ENCODE data around the gene ACTL10.

ACTL10 gene

DNA sequence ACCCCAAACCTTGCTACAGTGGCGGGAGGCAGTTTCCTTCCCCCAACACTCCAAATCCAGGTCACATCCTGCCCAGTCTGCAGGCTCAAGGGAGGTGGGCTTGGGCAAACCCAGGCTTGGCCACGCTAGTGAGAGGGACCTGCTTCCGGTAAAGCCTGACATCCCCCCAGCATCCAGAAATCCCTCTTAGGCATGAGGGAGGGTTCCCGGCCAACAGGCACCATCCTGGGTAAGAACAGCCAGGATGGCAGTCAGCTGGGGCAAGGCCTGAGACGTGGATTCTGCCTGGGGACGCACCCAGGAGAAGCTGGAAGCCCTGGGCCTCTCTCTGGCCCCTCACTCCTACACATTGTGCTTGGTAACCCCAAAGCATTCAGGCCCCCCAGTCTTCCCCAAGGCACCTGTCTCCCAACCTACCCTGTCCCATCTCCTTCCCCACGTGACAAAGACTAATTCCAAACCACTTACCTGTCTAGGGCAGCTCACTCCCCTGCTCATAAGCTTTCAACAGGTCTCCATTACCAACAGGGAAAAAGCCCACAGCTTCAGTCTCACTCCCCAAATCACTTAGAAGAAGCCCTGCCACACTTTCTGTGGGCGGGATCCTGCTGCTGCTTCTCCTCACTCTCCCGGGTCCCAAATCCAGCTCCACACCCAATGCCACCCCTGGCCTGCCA lies 2.5 kb upstream of the ACTL10 start:
- peak; percentile 47 for DNase-seq (ENCODE audit: low spot score)

DNA sequence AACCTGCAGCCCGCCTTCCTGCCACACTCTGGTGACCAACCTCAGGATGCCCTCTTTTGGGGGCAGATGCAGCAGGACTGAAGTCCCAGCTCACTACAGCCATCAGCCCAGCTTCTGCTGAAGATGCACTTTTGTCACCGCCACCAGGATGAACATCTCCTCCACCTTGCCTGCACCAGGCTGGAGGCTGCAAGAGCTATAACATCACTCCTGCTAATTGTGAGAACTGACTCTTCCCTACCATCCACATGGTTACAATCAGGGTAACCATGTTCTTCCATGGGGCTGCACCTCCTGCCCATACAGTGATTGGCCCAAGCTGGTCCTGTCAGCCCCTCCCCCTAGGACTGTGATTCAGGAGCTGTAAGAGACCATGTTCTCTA lies 2.0 kb upstream of the ACTL10 start:
- peak; percentile 25 for DNase-seq (ENCODE audit: low spot score)

- peak; percentile 27 for DNase-seq (ENCODE audit: low spot score)
These were observed 517 bp downstream of the ACTL10 start for GRCh38 chr20:33667245-33667675.

DNA sequence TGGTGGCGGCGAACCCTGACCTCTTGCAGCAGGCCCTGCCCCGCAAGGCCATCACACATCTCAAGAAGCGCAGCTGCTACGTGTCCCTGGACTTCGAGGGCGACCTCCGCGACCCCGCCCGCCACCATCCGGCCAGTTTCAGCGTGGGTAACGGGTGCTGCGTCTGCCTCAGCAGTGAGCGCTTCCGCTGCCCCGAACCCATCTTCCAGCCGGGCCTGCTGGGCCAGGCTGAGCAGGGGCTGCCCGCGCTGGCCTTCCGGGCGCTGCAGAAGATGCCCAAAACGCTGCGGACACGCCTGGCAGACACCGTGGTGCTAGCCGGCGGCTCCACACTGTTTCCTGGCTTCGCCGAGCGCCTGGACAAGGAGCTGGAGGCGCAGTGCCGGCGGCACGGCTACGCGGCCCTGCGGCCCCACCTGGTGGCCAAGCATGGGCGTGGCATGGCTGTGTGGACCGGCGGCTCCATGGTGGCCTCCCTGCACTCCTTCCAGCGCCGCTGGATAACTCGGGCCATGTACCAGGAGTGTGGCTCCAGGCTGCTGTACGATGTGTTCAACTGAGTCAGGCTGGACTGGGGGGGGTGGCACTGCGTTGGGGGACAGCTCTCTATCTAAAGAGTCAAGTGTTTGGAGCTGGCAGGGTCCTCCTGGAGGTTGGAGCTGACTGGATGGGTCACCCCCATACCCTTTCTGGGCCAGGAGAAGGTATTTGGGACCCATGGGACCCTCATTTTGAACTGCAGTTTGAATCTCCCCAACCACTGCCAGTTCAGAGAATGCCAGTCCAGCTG lies 1.1 kb downstream of the ACTL10 start:
- peak; percentile 79 for DNase-seq (ENCODE audit: low spot score)

DNA sequence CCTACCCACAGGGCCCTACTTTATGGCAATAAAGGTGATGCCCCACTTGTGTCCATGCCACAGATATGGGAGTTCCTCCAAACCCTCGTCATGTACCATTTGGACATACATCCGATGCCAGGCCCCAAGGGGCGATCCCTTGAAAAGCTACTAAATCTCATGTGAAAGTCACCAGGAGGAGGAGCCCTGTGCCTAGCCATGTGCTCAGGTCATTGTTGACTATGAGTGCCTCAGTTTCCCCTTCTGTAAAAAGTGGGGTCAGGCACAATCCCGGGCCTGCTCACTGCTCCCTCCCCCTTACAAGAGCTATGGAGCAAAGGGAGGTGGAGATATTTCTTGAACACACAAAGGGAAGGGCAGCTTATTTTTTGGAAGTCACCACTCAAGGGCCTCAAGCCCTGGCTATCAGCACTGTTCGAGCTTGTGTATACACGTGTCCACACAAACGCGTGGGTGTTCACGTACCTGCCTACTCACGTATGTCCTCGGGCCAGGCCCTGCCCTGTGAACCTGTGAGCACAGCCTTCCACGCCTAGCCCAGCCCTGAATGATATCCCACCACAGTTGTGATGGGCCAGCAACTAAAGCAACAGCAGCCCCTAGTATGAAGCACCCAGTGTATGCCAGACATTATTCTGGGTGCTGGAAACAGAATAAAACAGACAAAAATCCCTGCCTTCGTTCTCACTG lies 1.9 kb downstream of the ACTL10 start:
- no peak for DNase-seq (ENCODE audit: low spot score)

DNA sequence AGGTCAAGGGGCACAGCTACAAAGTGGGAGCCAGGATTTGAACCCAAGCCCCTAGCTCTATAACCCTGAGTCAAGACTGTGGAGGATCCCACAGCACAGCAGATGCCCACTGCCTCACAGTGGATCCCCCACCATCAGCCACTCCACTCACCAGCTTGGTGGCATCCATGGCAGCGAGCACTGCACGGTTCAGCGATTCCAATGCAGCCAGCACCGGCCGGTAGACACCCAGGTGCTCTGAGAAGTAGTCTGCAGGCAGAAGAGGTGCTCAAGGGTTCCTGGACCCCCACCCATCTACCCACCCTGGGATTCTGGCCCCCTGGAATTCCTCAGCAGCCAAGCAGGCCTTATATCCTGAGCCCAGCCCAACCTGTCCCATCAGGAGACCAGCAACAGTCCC lies 2.5 kb downstream of the ACTL10 start:
- DNase-seq (ENCODE audit: low spot score) = no peak

DNA sequence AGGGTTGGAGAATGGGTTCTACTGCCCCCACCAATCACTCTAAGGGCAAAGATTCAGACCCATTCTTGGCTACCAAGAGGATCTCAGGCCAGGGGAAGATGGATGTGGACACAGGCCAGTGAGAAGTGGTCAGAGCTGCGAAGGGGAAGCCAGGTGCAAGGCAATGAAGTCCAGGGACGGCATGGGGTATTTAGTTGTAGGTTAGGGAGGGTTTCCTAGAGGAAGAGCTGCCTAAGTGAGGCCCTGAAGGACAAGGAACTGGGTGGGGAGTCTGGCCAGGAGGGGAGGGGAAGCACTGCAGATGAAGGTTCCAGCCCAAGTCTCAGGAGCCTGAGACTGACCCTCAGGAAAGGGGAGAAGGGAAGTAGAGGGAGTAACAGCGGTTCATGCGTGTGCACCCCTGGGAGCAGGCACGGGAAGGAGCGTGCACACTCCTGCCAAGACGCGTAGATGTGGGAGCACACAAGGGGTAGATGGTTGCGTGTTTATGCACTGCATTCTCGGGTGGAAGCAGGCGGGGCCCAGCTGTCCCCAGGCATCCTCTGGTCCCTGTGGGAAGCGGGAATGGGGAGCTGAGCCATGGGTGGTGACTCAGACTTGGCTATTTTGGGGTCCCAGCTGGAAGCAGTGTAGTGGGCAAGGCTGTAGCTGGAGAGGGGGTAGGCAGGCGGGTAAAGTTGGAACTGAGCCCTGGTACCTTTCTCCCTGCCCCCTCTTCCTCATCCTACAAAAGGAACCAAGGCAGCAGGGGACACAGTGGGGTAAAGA lies 3.3 kb downstream of the ACTL10 start:
- no peak for DNase-seq (ENCODE audit: low spot score)

- no peak for DNase-seq (ENCODE audit: low spot score)
These were observed 4.2 kb downstream of the ACTL10 start for GRCh38 chr20:33670715-33671499.

DNA sequence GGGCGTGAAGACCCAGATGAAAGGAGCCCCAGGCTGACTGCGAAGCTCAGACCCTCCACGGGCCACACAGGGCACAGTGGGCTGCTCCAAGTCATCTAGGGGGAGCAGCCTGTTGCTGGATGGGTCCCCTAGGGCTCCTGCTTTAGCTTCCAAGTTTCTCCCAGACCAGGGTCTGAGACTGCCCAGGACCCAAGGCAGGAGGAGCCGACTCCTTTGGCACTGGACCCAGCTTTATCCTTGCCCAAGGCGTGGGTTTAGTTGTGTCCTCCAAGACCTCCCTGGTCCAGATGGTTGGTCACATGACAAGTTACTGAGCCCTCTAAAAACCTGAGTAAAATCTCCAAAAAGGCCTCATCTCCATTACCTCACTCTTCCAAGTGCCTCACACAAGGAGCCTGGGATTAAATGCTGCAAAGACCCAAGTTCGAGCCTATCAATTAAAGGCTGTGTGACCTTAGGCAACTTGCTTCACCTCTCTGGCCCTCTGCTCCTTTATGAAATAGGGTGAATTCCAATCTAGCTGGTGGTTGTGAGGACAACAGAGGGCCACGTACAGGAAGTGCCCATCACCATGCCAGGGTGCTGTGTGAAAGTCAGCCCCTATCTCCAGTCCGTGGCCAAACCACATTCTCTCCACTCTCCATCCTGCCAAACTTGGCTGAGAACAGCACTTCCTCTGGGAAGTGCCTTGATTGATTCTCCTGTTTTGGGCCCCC lies 5.0 kb downstream of the ACTL10 start:
- no peak for DNase-seq (ENCODE audit: low spot score)

DNA sequence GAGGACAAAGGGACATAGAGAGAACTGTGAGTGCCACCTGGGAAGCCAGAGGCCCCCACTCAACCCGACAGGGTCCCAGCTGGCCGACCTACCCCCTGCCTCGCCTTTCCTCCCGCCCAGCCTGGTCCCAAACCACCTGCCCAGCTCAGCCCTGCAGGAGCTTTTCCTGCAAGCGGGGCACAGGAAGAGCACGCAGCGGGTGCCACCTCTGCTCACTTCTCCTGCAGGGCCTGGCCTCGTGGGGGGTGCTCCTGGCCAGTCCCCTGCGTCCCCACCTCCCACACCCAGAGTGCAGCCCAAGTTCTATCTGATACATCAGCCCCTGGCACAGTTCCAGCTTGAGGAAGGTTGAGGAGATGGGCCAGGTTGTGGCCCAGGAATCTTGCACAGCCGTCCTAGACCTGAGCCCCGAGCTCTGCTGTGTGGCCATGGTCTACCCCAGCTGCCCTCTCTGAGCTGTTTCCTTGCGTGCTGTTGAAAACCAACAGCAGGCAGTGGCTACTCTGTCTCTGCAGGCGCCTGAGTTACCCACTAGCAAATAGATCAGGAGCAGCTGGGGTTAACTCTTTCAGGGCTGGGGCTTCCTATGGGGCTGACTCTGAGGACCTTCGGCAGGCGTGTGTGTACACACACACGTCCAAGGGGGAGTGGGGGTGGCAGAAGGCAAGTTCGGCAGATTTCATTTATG lies 5.8 kb downstream of the ACTL10 start:
- peak; percentile 62 for DNase-seq (ENCODE audit: low spot score)

- no peak for DNase-seq (ENCODE audit: low spot score)
These were observed 6.3 kb downstream of the ACTL10 start for GRCh38 chr20:33673114-33673409.

GRCh38 chr20:33673410-33674293 lies 6.9 kb downstream of the ACTL10 start:
- DNase-seq (ENCODE audit: low spot score) = no peak

GRCh38 chr20:33674294-33675135 lies 7.8 kb downstream of the ACTL10 start, which contains the start of gene NECAB3:
NECAB3 (minus strand) TSS chr20:33674428; CDS start chr20:33674352, 76 bp downstream.
- peak; percentile 95 for DNase-seq (ENCODE audit: low spot score)

GRCh38 chr20:33675136-33675959 lies 8.6 kb downstream of the ACTL10 start:
- no peak for DNase-seq (ENCODE audit: low spot score)

DNA sequence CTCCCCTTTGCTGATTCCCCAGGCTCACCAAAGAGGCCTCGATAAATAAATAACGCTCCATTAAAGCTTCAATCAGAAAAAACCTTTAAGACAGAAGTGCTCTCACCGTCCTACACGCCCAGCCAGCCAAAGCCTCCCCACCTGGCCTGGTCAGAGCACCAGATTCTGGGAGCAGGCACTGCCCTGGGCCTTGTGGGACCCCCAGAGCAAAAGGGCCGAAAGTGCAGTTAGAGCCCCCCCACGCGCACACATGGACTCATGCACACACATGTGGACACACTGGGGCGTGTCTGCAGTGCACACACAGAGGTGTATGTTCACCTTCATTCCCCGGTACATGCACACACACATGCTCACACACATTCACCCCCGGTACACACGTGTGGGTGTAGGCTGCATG lies 9.4 kb downstream of the ACTL10 start:
- no peak for DNase-seq (ENCODE audit: low spot score)

DNA sequence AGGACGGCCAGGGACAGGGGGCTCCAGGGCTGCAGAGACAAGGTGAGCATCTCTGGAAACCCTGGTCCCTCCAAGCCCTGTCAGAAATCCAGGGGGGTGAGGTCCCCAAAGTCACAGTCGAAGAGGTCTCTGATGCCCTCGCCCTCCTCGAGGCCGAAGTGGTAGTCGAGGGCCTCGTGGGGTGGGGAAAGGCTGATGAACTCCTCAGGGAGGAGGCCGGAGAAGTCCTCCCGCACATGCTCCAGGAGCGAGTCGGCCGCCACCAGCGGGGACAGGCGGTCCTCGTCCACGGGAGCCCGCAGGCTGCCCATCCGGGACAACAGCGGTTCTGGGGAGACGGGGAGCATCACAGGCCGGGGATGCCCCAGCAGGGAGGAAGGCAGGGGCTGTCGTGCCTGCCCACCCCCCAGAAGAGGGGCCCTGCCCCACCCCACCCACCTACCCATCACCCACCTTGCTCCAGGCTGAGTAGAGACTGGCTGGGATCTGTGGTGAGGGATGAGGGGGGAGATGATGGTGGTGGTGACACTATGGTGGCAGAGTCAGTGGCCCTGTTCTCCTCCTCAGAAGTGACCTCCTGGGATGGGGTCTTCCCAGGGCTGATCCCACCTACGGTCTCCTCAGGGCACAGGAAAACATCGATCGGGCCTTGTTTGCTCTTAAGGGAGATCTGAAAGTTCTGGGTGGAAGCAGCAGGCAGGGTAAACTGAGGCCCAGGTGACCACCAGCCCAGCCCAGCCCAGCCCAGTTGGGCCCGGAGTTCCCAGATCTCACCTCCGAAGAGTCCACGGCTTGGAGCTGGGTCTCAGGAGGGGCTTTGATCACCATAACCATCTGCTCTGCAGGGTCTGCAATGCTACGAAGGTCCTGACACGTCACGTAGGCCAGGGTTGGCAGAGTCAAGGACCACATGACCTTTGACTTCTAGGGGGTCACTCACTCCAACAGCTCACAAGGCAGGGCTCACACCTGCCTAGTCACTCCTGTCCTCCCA lies 10.2 kb downstream of the ACTL10 start:
- no peak for DNase-seq (ENCODE audit: low spot score)

Data from D341Med (cell line).